GM10266 (cell line): ENCODE data around the gene DSG4.
"Not testable (repeated sequence)": the region's sequence is repeated elsewhere in the genome, so short reads cannot be mapped to it uniquely, and the experiment has no call there.

Experiments
- DNase-seq: peaks from one replicate; pipeline ENCODE4 v3.0.0; 2012; ENCODE audit errors: extremely low spot score
- CTCF ChIP-seq: IDR thresholded peaks from 2 replicates; pipeline ENCODE4 v1.5.1; 2012; ENCODE audit warnings: mild to moderate bottlenecking, low read depth; ENCODE audit not compliant: control insufficient read depth, insufficient read depth; ENCODE audit errors: missing control alignments

Gene DSG4

GRCh38 chr18:31376477-31376876 is at the start of gene DSG4:
TSS of gene DSG4 (plus strand) at chr18:31376777. CDS start at chr18:31376912, 135 bp downstream.
- no peak for DNase-seq
- no peak for TF ChIP-seq CTCF

- no peak for TF ChIP-seq CTCF
- no peak for DNase-seq
Measured at GRCh38 chr18:31329787-31330438, 46.7 kb upstream of the DSG4 start.

- no peak for TF ChIP-seq CTCF
- DNase-seq, result no peak
Measured at GRCh38 chr18:31343454-31343853, 33.1 kb upstream of the DSG4 start.

GRCh38 chr18:31353336-31353735 is 23.2 kb upstream of the DSG4 start:
- DNase-seq, result not testable (repeated sequence)

- no peak for DNase-seq
- TF ChIP-seq CTCF, result no peak
Measured at GRCh38 chr18:31354990-31355389, 21.6 kb upstream of the DSG4 start.

- no peak for TF ChIP-seq CTCF
- peak; percentile 4 for DNase-seq
Measured at GRCh38 chr18:31356025-31356424, 20.6 kb upstream of the DSG4 start.

GRCh38 chr18:31364190-31364589 is 12.4 kb upstream of the DSG4 start:
- TF ChIP-seq CTCF, result no peak
- DNase-seq, result no peak

- no peak for TF ChIP-seq CTCF
- no peak for DNase-seq
Measured at GRCh38 chr18:31369478-31369877, 7.1 kb upstream of the DSG4 start.
